Measurements from ENCODE around the gene HOXB1.

DNA sequence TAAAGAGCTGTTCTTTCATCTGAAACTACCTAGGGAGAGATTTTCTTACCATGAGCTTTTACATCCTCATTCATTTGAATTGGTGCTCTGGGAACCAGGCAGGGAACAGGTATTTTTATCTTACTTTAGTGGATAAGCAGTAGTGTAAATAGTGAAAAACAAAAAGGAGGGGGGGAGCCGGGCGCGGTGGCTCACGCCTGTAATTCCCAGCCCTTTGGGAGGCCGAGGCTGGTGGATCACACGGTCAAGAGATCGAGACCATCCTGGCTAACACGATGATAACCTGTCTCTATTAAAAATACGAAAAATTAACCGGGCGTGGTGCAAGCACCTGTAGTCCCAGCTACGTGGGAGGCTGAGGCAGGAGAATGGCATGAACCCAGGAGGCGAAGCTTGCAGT is 41.0 kb downstream of the HOXB1 start:
- TF ChIP-seq EZH2 (IDR thresholded peaks at IDR 0.05; ENCODE audit: borderline replicate concordance, low read depth, low read length, severe bottlenecking): no peak
- TF ChIP-seq, protein P1, sequence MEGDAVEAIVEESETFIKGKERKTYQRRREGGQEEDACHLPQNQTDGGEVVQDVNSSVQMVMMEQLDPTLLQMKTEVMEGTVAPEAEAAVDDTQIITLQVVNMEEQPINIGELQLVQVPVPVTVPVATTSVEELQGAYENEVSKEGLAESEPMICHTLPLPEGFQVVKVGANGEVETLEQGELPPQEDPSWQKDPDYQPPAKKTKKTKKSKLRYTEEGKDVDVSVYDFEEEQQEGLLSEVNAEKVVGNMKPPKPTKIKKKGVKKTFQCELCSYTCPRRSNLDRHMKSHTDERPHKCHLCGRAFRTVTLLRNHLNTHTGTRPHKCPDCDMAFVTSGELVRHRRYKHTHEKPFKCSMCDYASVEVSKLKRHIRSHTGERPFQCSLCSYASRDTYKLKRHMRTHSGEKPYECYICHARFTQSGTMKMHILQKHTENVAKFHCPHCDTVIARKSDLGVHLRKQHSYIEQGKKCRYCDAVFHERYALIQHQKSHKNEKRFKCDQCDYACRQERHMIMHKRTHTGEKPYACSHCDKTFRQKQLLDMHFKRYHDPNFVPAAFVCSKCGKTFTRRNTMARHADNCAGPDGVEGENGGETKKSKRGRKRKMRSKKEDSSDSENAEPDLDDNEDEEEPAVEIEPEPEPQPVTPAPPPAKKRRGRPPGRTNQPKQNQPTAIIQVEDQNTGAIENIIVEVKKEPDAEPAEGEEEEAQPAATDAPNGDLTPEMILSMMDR (IDR thresholded peaks at IDR 0.05; ENCODE audit: borderline replicate concordance, extremely low read depth, low read length, poor library complexity, severe bottlenecking): no peak

Measured in DND-41 (cell line).